ENCODE data around the gene UBE2I.
"Not testable (repeated sequence)": the region's sequence is repeated elsewhere in the genome, so short reads cannot be mapped to it uniquely, and the experiment has no call there.

Gene UBE2I

DNA sequence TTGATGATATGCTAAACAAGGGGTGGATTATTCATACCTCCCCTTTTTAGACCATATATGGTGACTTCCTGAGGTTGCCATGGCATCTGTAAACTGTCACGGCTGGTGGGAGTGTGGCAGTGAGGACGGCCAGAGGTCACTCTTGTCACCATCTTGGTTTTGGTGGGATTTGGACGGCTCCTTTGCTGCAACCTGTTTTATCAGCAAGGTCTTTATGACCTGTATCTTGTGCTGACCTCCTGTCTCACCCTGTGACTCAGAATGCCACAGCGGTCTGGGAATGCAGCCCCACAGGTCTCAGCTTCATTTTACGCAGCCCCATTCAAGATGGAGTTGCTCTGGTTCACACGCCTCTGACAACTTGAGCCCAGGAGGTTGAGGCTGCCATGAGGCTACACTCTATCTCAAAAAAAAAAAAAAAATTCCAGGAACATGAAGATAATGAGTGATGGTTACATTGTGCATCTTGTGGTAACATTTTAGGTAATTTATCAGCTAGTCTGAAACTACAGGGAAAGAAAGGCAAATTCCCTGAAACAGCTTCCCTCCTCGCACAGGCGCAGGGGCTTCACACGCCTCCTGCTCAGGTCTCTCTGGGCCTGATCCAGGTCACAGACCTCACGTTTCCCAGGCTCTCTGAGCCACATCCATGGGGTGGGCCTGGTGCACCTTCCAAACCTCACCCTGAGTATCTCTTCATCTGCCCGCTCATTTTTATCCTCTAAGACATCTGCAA is 15.3 kb upstream of the UBE2I start:
- DNase-seq, result no peak

DNA sequence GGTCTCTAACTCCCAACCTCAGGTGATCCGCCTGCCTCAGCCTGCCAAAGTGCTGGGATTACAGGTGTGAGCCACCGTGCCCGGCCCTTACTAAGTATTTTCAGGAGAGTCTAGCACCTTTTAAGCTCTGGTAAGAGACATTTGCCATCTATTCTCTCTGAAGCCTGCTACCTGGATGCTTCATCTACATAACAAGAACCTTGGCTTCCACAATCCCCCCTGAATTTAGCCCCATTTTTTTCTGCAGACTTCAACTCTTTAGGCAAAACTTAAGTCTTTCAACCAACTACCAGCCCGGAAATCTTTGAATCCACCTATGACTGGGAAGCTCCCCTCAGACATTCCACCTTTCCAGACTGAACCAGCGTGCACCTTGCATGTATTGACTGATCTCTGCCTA is 14.0 kb upstream of the UBE2I start:
- no peak for DNase-seq

DNA sequence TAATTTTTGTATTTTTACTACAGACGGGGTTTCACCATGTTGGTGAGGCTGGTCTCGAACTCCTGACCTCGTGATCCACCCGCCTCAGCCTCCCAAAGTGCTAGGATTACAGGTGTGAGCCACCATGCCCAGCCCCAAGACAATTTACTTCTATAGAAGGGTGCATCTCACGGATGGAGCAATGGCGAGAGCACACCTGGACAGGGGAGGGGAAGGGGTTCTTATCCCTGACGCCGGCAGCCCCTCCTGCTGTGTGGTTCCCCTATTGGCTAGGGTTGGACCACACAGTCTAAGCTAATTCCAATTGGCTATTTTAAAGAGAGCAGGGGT is 12.8 kb upstream of the UBE2I start:
- DNase-seq, result not testable (repeated sequence)

DNA sequence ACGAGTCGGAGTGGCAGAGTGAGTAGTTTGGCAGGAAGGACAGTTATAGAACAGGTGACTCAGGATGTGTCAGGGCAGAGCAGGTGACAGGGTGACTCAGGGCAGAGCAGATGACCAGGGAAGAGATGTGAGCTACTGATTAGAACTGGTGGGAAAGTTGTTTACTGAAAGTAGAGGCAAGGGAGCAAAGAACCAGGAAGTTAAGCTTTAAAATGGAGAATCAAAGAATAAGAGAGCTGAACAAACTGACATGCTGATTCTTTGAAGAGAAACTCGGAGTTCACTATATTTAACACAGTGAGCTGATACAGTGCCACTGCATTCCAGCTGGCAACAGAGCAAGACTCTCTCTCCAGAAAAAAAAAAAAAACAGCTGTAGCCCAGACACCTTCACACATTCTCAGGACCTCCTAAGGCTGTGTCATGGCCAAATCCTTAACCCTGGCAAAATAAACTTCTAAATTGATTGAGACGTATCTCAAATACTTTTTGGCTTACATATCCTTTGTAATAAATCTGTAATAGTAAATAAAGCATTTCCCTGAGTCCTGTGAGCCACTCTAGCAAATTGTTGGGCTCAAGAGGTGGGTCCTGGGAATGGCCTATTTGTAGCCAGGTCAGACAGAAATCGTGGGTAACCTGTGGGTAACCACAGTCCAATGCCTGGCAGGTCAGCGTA is 12.3 kb upstream of the UBE2I start:
- no peak for DNase-seq

DNA sequence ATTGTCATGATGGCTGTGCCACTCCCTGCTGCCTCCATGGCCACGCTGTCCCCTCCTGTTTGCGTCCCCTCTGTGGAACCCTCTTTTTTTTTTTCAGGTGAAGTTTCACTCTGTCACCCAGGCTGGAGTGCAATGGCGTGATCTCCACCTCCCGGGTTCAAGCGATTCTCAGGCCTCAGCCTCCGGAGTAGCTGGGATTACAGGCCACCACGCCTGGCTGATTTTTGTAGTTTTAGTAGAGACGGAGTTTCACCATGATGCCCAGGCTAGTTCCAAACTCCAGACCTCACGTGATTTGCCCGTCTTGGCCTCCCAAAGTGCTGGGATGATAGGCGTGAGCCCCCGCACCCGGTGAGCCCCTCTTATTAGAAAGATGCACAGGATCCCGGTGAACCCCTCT is 11.0 kb upstream of the UBE2I start:
- DNase-seq, result no peak

DNA sequence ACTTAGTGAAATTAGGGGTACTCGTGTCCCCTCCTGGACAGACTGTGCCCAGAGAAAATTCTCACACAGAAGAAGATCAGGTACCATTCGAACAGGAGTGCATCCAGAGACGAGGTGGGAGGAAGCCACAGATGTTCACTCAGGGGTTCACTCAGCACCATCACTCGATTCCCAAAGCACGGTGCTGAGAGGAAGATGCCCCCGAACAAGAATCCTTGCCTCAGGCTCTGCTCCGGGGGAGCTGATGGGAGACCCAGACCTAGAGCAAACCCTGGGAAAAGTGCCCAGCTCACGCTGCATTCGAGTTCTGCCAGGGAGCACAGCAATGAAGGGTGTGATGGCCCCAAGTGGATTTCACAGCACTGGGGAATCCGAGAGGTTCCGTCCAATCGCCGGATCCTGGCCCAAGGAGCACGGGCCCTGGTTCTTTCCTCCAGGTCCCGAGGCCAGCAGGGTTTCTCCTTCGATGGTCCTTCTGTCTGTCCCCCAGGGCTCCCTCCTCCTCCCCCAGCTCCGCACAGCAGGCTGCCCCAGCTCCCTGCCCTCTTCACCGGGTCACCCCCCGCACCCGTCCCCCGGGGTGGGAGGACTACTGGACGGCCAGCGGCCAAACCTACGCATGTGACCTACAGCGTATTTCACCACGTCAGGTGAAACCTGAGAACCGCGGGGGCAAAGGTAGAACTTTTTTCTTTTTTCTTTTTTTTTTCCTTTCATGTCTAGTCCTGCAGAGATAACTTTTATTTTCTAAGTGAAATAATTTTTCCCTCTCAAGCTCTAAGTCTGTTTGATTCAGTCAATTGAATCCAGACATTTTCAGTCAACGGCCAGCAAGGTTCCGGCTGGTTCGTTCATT is 10.2 kb upstream of the UBE2I start:
- no peak for DNase-seq

DNA sequence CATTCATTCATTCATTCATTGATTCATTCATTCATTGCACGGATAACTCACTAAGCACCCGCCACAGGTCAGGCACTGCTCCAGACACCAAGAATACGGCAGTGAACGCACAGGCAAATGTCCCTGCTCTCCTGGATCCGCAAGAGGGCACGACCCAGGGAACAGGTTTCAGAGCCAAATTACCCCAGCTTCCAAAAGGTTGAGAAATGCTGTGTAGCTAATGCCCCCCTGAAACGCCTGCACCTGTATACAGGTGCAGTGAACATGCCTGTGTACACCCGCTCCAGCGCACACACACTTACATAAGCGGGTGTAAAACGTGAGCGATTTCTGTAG is 9.6 kb upstream of the UBE2I start:
- no peak for DNase-seq

DNA sequence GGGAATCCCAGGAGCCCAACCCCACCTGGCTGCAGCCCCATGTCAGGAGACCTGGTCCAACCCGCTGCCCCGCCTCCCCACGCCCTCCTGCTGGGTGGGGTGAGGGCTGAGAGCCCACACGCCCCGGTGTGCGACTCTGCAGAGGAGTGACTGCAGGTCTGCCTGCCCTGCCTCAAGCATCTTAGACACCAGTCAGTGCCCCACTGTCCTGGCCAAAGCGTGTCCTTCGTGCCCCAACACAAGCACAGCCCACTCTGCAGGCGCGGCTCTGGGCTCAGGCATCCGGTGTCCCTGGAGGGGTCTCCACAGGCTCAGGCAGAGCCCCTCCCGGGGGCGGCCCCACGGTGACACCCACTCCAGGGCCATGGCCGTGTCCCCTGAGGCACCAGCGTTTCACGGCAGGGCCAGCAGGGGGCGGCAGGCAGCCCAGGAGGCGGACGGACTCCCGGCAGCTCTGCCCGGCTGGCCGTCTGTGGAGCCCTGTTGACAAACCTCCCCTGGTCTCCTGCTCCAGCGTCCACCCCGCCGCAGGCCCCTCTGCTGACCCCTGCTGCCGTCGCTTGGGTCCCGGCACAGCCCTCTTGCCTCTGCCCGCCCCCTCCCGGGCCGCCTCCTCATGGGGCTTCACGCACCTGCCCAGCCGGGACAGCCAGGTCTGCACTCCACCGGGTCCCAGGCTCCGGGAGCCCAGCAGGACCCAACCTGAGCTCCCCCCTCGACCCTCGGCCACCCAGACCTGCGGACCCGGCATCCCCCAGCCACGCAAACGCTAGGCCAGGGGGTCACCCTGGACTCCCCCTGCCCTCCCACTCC is 8.6 kb upstream of the UBE2I start:
- DNase-seq, result no peak

DNA sequence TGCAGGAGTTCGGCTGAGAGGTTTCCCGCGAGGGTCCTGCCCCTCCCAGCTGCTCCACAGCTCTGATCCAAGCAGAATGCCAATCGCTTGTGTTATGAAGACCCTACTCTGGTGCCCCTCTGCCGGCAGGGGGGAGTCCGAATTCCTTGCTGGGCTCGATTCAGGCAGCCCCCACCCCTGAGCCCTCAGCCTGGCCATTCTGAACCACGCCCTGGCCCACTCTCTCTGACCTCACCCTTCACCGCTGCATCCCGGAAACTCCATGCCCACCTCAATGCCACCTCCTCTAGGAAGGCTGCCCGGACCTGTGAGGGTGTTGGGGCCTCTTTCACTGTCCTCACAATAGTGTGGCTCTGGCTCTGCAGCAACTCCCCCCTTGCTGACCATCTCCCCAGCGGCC is 7.9 kb upstream of the UBE2I start:
- DNase-seq, result no peak

DNA sequence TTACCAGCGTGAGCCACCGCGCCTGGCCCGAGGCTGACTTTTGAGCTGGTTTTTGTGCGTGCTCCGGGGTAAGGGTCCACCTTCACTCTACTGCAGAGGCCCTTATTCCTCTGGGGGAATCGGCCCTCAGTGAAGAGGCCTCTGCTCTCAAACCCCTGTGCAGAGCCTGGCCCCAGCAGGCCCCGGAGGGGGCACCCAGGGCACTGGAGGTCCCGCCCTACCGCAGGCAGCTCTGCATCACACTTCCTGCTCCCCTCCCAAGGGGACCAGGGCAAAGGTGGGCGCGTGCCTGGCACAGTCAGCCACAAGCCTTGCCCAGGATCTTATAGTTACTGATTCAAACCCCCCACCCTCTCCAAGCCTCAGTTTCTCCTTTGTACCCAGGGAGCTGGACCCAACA is 3.6 kb upstream of the UBE2I start:
- no peak for DNase-seq

DNA sequence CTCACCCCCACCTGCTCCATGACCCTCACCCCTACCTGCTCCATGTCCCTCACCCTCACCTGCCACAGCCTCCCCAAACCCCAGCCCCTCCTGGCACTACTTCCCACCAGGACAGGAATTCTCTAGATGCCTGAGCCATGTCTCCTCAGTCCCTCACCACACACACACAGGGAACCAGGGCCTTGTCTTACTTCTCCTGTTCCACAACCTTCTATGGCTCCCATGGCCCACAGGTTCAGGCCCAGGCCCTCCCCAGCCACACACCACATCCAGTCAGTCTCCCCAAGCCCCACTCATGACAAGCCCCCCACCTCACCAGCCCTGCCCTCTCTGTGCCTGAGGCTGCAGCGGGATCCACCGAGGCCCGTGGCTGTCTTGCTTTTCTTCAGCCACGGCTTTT is 3.1 kb upstream of the UBE2I start:
- no peak for DNase-seq

DNA sequence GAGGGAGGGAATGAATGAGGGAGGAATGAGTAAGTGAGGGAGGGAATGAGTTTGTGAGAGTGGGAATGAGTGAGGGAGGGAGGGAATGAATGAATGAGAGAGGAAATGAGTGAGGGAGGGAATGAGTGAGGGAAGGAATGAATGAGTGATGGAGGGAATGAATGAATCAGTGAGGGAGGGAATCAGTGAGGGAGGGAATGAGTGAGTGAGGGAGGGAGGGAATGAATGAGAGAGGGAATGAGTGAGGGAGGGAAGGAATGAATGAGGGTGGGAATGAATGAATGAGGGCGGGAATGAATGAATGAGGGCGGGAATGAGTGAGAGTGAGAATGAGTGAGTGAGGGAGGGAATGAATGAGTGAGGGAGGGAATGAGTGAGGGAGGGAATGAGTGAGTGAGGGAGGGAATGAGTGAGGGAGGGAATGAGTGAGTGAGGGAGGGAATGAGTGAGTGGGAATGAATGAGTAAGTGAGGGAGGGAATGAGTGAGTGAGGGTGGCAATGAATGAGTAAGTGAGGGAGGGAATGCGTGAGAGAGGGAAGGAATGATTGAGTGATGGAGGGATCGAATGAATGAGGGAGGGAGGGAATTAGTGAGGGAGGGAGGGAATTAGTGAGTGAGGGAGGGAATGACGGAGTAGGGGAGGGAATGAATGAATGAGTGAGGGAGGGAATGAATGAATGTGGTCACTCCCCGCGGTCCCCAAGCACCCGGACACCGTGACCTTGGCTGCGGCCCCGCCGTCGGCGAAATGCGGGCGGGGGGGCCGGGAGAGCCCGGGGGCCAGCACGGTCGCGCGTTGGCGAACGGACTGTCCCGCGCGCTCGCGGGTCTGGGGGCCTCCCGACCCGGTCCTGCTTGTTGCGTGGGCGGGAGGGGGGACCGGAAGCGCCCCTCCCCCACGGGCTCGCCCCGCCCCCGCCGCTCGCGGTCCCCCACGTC is 1.1 kb upstream of the UBE2I start:
- DNase-seq, result no peak

DNA sequence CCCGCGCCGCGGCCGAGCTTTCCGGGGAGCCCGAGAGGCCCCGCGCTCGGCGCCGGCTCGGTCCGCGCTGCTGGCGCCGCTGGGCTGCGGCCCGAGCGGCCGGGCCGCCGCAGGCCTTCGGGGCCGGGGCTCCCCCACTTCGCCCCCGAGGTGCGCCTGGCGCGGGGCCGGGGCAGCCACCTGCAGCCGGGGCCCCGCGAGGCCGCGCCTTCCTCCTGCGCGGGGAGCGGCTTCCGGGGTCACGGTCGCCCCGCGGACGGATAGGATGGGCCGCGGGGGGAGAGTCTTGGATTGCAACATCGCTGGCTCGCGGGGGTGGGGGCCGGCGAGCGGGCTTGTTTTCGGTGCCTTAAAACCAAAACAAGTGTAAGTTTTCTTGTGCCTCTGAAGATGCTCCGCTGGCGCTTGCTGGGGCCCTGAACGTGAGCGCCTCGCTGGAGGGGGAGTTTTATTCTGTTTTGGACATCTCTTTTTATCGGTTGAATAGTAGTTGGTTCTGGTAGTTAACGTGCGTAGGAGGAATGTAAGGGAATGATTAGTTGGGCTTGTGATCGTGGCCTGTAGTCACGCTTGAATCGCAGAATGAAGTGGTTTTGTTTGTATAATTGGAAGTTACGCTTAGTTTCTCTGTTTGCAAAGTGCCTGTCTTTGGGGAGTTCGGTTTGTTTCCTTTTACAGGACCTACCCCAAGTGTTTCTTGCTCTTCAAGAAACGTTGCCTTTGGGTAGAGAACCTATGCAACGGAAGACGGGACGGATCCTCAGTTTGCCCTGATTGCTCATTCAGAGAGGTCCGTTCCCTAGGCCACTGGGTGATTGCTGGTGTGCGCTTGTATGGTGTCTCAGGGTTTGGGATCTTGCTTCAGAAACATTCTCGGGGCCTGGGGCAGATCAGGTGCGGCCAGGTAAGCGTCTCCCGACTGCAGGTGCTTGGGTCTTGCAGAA is 724 bp downstream of the UBE2I start:
- DNase-seq, result no peak

DNA sequence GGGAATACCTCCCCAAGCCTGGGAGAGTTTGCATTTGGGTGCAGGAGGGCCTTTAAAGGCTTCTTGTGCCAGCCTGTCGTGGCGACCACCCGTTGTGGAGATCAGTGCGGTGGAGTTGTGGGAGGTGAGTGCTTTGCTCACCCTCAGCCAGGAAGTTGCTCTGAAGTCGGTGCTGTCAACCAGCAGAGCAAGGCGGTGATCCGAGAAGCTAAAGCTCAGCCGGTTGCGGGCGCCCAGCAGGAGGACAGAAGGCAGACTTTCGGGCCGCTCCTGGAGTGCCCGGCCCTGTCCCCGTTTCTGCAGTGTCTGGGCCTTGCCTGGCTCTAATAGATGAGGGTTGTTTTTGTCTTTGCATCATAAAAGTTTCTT is 1.4 kb downstream of the UBE2I start:
- DNase-seq, result no peak

DNA sequence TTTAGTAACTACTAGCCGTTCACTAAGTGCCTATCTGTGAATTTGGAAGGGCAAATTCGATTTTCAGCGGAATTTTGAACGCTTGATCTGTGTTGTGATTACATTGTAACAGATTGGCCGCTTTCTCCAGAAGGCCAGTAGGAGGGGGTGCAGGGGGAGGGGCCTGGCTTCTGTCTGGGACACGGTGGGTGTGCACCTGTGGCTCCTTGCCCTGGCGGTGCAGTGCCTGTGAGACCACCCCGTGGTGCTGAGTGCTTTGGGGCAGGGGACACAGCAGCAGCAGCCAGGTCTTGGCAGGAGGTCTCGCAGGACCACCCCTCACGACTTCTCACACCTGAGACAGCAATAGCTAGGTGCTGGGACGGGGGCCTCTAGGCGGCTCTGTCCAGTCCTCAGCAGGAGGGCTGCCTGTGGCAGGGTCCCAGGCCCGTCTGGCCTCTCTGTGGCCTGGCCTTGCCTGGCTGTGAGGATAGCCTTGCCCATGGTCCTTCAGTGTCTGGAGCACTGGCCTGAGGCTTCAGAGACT is 1.8 kb downstream of the UBE2I start:
- DNase-seq, result no peak

DNA sequence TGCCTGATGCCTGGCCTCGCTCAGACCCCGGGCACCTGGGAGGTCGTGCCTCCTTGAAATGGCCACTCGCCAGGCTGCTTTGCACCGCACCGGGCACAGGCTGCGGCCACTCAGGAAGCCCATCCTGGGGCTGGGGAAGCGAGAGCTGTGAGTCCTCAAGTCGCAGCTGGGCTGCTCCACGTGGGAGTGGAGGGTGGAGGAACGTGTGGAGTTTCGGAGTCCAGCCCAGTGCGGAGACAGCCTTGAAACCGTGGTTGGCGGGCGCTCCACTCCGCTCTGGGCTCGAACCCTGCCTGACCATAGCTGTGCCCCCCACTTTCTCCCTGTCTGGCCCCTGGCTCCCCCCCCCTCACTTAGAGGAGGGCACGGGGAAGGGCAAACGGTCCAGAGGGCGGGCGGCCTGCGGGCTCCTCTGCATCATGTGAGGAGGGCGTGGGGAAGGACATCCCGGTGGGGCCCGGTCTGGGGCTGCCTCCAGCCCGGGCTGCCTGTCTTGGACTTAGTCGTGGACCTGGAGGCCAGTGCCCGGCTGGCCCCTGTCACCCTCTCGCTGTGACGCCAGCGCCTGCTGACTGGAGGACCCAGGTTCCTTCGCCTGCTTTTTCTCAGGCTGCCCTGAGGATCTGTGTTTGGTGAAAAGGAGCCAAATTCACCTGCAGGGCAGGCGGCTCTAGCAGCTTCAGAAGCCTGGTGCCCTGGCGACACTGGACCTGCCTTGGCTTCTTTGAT is 2.5 kb downstream of the UBE2I start:
- no peak for DNase-seq

DNA sequence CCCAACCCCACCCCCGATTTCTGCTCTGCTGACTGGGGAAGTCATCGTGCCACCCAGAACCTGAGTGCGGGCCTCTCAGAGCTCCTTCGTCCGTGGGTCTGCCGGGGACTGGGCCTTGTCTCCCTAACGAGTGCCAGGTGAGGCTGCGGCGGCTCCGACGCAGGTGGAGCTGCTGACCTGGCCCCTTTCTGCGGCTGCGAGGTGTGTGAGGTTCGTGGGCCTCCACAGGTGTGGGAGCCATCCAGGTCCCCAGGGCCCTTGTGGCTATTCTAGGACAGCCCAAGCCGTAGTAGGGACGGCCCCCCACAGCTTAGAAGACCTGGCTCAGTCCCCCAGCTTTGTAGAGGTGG is 3.0 kb downstream of the UBE2I start:
- no peak for DNase-seq

DNA sequence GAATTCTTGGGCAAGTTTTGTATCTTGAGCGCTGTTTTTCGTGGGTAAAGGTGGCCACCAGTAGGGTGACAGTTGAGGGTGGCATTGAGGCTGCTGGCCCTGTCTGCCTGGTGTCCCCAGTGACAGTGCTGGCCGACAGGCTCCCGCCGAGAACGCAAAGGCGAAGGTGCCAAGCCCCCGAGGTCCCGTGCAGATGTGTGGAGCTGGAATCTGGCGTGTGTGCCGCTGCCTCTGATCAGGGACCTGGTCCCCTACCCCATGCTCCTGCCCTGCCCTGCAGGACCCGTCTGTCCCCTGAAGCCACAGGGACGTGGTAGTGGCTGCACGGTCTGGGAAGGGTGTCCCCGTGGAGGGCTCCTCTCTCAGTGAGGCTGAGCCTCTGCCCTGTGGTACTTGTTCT is 3.5 kb downstream of the UBE2I start:
- no peak for DNase-seq

DNA sequence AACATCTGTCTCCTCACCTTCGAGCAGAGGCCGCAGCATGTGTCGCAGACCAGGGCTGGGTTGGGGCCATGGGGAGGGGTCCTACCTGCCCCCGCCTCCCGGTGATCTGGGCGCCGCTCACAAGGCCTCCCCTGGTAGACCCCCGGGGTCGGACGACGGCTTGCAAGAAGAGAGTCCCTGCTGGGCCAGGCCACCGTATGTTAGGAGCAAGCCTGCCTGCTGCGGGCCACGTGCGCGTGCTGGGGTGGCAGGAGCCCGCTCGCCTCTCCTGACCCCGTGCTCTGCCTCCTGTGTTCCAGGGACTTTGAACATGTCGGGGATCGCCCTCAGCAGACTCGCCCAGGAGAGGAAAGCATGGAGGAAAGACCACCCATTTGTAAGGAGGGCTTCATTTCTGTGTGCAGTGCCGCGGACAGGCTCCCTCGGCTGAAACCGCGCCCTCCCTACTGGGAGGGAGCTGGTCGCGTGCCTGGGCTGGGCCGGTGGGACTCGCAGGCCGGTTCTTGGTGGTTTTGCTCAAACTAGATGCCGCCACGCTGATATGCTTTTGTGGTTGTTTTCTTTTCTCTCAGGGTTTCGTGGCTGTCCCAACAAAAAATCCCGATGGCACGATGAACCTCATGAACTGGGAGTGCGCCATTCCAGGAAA is 4.4 kb downstream of the UBE2I start:
- no peak for DNase-seq
